Liver (tissue), 9 donors: ENCODE data around the gene UBE2D3. TPM values are rescaled to one million over a fixed set of nuclear protein-coding genes. Genes with fewer than 3 reads are reported as not detected.
"Not testable (repeated sequence)": the region's sequence is repeated elsewhere in the genome, so short reads cannot be mapped to it uniquely, and the experiment has no call there.

Experiments
- DNase-seq: peaks from one replicate; pipeline ENCODE4 v3.0.0-alpha.2; 2017; ENCODE audit warnings: low spot score
- H3K27ac ChIP-seq, 2 donors: one replicate each; pipeline ENCODE4 v1.7.0; 2013; ENCODE audit warnings: inconsistent platforms in 2 of 2, low read length in 2 of 2, control low read depth in 1 of 2, low read depth in 1 of 2, mild to moderate bottlenecking in 1 of 2
- H3K27me3 ChIP-seq, 4 donors: one replicate each; pipeline versions ENCODE4 v1.6.1 to v1.7.0; 2013; ENCODE audit warnings: low read length in 3 of 4, inconsistent platforms in 1 of 4, mild to moderate bottlenecking in 1 of 4, moderate library complexity in 1 of 4; ENCODE audit not compliant: control insufficient read depth in 4 of 4, insufficient read depth in 4 of 4
- H3K36me3 ChIP-seq, 4 donors: one replicate each; pipeline versions ENCODE4 v1.6.1 to v1.7.0; 2013; ENCODE audit warnings: low read length in 3 of 4, mild to moderate bottlenecking in 3 of 4, low read depth in 1 of 4, moderate library complexity in 1 of 4; ENCODE audit not compliant: control insufficient read depth in 4 of 4, insufficient read depth in 3 of 4
- H3K4me1 ChIP-seq, 4 donors: one replicate each; pipeline versions ENCODE4 v1.6.1 to v1.7.0; 2013; ENCODE audit warnings: low read length in 3 of 4, mild to moderate bottlenecking in 3 of 4, moderate library complexity in 1 of 4; ENCODE audit not compliant: control insufficient read depth in 4 of 4, insufficient read depth in 4 of 4
- H3K4me3 ChIP-seq, 3 donors: one replicate each; pipeline versions ENCODE4 v1.6.1 to v1.7.0; 2013; ENCODE audit warnings: low read length in 3 of 3, control low read depth in 1 of 3, low read depth in 1 of 3, mild to moderate bottlenecking in 1 of 3
- H3K9ac ChIP-seq, 2 donors: one replicate each; pipeline ENCODE4 v1.7.0; 2013; ENCODE audit warnings: low read length in 2 of 2, mild to moderate bottlenecking in 2 of 2, moderate library complexity in 2 of 2, control low read depth in 1 of 2, low read depth in 1 of 2
- H3K9me3 ChIP-seq, 4 donors: one replicate each; pipeline versions ENCODE4 v1.6.1 to v1.7.0; 2013; ENCODE audit warnings: low read length in 3 of 4; ENCODE audit not compliant: control insufficient read depth in 4 of 4
- FOXA1 ChIP-seq: IDR thresholded peaks from 2 replicates; pipeline ENCODE4 v1.6.1; 2016; ENCODE audit warnings: antibody characterized with exemption
- FOXA2 ChIP-seq: IDR thresholded peaks from 2 replicates; pipeline ENCODE4 v1.6.1; 2016; ENCODE audit warnings: antibody characterized with exemption
- RAD21 ChIP-seq, 2 donors: IDR thresholded peaks; 2 replicates each; pipeline ENCODE4 v1.6.1; 2016; ENCODE audit warnings: antibody characterized with exemption in 2 of 2, mild to moderate bottlenecking in 2 of 2
- REST ChIP-seq: IDR thresholded peaks from 2 replicates; pipeline ENCODE4 v1.6.1; 2016; ENCODE audit warnings: antibody characterized with exemption, mild to moderate bottlenecking
- RXRA ChIP-seq, 2 donors: IDR thresholded peaks; 2 replicates each; pipeline ENCODE4 v1.6.1; 2017 to 2018; ENCODE audit warnings: antibody characterized with exemption in 2 of 2, mild to moderate bottlenecking in 1 of 2
- YY1 ChIP-seq: IDR thresholded peaks from 2 replicates; pipeline ENCODE4 v1.6.1; 2016; ENCODE audit warnings: antibody characterized with exemption, mild to moderate bottlenecking
- WGBS: extraction: QIAGEN DNeasy Blood & Tissue Kit; methylation state at CpG from one replicate; pipeline ENCODE4 v1.1.7; 2013; 5-methylcytosine and 5-hydroxymethylcytosine counted together
- polyA plus RNA-seq, 2 donors: library from polyadenylated mRNA; stranded (reverse) in 1 of 2; unstranded in 1 of 2; fragments of 200-250 nt in 1 of 2; fragments of >200 nt in 1 of 2; fragmentation: Nextera tagmentation in 1 of 2; extraction: Ambion mirVana in 1 of 2; gene quantifications; one replicate each; pipeline versions ENCODE4 v1.2.1 to v1.2.3, GENCODE V29; 2013 to 2015
- total RNA-seq, 2 donors: library from RNA; depleted of rRNA; stranded (reverse); fragments of >200 nt; gene quantifications; one replicate each; pipeline ENCODE4 v1.2.3, GENCODE V29; 2014
- TF ChIP-seq, protein P1 (sequence below): fragments of 150-350 bp; IDR thresholded peaks from 2 replicates; pipeline ENCODE4 v1.5.1; 2017; ENCODE audit warnings: improper control_type of control experiment, low read depth, low read length; ENCODE audit not compliant: missing input control
- TF ChIP-seq, protein P2 (sequence below): IDR thresholded peaks from 2 replicates; pipeline ENCODE4 v1.6.1; 2016; ENCODE audit warnings: antibody characterized with exemption
- donor health status: healthy.
- donor health status: healthy.
- donor health status: healthy.
- donor health status: healthy.
- donor health status: healthy.

UBE2D3 gene
- total and polyA plus RNA-seq, 4 donors, result 133 to 231 (median 150) TPM

DNA sequence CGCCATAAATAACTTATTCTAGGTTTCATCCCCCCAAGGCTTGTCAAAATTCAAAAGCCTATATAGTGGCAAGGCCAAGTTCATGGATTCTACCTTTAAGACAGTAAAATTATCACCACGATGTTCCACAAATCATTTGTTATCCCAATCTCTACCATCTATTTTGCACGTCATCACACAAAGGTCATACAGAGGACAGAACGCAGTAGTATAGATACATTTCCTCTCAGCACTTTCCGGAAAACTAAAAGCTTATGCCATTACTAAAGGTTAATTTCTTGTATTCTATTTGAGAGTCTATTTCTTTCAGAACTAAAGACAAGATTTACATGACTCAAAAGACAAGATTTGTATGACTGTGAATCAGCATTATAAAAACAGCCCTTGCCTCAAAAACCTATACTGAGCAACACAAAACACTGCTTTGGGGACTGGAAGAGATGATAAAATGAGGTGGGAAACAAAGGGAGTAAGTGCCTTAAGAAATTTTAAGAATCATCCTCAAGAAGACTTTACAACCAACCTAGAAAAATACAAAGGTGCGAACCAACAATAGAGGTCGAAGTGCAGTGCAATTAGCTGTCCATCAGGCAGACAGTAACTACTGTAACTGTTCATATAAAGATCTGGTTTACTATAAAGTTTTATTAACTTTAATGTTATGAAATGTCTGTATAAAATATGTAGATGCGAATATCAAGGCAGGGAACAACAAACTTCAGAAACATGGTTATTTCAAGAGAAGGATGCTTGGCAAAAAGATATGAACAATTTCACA lies 7.6 kb downstream of the UBE2D3 start:
- no peak for DNase-seq
- H3K4me3 ChIP-seq, result peak overlapping the region in 1 of 3 donors; percentile 11
- TF ChIP-seq REST (no peak), RXRA (IDR thresholded peaks at IDR 0.05) (peak in 1 of 2 donors; percentile 4), FOXA2 (no peak), RAD21 (IDR thresholded peaks at IDR 0.05) (no peak), YY1 (no peak)
- TF ChIP-seq, protein P1, sequence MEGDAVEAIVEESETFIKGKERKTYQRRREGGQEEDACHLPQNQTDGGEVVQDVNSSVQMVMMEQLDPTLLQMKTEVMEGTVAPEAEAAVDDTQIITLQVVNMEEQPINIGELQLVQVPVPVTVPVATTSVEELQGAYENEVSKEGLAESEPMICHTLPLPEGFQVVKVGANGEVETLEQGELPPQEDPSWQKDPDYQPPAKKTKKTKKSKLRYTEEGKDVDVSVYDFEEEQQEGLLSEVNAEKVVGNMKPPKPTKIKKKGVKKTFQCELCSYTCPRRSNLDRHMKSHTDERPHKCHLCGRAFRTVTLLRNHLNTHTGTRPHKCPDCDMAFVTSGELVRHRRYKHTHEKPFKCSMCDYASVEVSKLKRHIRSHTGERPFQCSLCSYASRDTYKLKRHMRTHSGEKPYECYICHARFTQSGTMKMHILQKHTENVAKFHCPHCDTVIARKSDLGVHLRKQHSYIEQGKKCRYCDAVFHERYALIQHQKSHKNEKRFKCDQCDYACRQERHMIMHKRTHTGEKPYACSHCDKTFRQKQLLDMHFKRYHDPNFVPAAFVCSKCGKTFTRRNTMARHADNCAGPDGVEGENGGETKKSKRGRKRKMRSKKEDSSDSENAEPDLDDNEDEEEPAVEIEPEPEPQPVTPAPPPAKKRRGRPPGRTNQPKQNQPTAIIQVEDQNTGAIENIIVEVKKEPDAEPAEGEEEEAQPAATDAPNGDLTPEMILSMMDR, result no peak
- TF ChIP-seq, protein P2, sequence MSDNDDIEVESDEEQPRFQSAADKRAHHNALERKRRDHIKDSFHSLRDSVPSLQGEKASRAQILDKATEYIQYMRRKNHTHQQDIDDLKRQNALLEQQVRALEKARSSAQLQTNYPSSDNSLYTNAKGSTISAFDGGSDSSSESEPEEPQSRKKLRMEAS, result no peak
- peaks cover 17 to 84% (median 63%) of the 10 kb centered on the region in 4 donors for H3K4me1 ChIP-seq
- 57% methylated on average over 8 of the region's 8 CpGs for WGBS
- H3K36me3 ChIP-seq, result peaks cover 0 to 3% (median 1%) of the 10 kb centered on the region in 4 donors
- no peak overlapping the region for H3K9ac ChIP-seq
- no peaks in the 10 kb centered on the region for H3K27me3 ChIP-seq
- no peaks in the 10 kb centered on the region for H3K9me3 ChIP-seq
- H3K27ac ChIP-seq, result peak overlapping the region in 1 of 2 donors; percentile 25

DNA sequence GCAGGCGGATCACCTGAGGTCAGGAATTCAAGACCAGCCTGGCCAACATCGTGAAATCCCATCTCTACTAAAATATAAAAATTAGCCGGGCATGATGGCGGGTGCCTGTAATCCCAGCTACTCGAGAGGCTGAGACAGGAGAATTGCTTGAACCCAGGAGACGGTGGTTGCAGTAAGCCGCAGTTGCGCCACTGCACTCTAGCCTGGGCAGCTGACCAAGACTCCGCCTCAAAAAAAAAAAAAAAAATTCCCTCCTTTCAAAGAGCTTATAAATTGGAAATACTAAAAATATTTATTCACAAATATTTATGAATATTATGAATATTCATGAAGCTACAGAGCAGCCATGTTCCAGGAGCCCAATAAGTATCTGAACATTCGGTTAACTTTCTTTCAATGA lies 8.3 kb downstream of the UBE2D3 start:
- peak overlapping the region in 1 of 2 donors; percentile 25 for H3K27ac ChIP-seq
- H3K9ac ChIP-seq, DNase-seq, H3K36me3 ChIP-seq, H3K9me3 ChIP-seq, H3K27me3 ChIP-seq, H3K4me3 ChIP-seq: not testable (repeated sequence)
- WGBS, result 65% methylated on average over 10 of the region's 10 CpGs
- H3K4me1 ChIP-seq, result peaks cover 17 to 79% (median 60%) of the 10 kb centered on the region in 4 donors

DNA sequence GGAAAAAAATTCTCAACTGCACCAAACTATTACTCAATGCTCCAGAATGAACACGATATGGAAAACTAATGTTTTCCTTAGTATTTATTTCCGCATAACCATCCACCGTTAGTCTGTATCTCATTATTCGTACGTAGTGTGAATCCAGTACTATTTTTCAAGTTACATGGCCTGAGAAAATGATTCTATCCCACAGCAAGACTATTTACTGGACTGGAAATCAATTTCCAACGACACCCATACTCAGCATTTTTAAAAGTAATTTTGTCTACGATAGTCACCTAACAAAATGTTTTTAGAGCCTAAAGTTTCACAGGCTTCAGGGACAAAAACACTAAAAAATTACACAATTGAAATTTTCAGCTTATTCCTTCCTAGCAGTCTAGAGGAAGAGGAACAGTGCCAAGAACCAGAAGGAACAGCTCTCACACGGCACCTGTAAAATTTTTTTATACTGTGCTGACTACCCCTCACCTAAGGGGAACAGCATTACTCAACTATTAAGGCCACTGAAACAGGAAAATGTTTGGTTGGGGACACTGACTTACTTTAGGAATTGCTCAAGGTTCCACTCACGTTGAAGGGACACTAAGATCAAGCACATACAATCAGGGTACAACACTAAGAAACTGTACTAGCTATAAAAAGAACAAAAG lies 9.6 kb downstream of the UBE2D3 start:
- no peak overlapping the region for H3K4me3 ChIP-seq
- no peak for TF ChIP-seq FOXA2
- no peak for TF ChIP-seq RXRA (IDR thresholded peaks at IDR 0.05)
- no peak for TF ChIP-seq RAD21 (IDR thresholded peaks at IDR 0.05)
- TF ChIP-seq FOXA1, result no peak
- no peaks in the 10 kb centered on the region for H3K9me3 ChIP-seq
- peak overlapping the region in 1 of 2 donors; percentile 9 for H3K27ac ChIP-seq
- H3K27me3 ChIP-seq, result no peaks in the 10 kb centered on the region
- H3K36me3 ChIP-seq, result peaks cover 0 to 2% (median under 1%) of the 10 kb centered on the region in 4 donors
- H3K9ac ChIP-seq, result peak overlapping the region in 1 of 2 donors; percentile 3
- WGBS, result 41% methylated on average over 9 of the region's 9 CpGs
- H3K4me1 ChIP-seq, result peaks cover 13 to 72% (median 53%) of the 10 kb centered on the region in 4 donors
- DNase-seq, result no peak
